ENCODE data around the gene EXOC6. TPM values are rescaled to one million over a fixed set of nuclear protein-coding genes. Genes with fewer than 3 reads are reported as not detected.

The EXOC6 gene
- total RNA-seq, 3 donors from 2014 or later: 7.0 to 26.1 (median 16.1) TPM

GRCh38 chr10:92832998-92833650, 15.2 kb upstream of the EXOC6 start:
- H3K9me3 ChIP-seq: no peaks in the 10 kb centered on the region
- H3K36me3 ChIP-seq: no peaks in the 10 kb centered on the region
- intact Hi-C loops (cut with DNase I; ENCODE audit: low total_unique reads): no loop called here
- H3K4me3 ChIP-seq: no peak overlapping the region
- DNase-seq (ENCODE audit: low spot score in 2 of 2): no peak
- no peak overlapping the region for H3K27ac ChIP-seq
- TF ChIP-seq POLR2AphosphoS5 (IDR thresholded peaks at IDR 0.05) (no peak), CTCF (IDR thresholded peaks at IDR 0.05) (no peak)
- H3K27me3 ChIP-seq: no peaks in the 10 kb centered on the region
- H3K4me1 ChIP-seq: no peaks in the 10 kb centered on the region

- intact Hi-C loops (cut with DNase I; ENCODE audit: low total_unique reads): no loop called here
- no peaks in the 10 kb centered on the region for H3K27me3 ChIP-seq
- TF ChIP-seq POLR2AphosphoS5 (IDR thresholded peaks at IDR 0.05): no peak
- H3K27ac ChIP-seq: no peak overlapping the region
- DNase-seq (ENCODE audit: low spot score in 2 of 2): no peak
- H3K4me3 ChIP-seq: no peak overlapping the region
- no peaks in the 10 kb centered on the region for H3K9me3 ChIP-seq
- H3K36me3 ChIP-seq: no peaks in the 10 kb centered on the region
- H3K4me1 ChIP-seq: no peaks in the 10 kb centered on the region
Observed at GRCh38 chr10:92834331-92834730, 14.0 kb upstream of the EXOC6 start.

- Histone ChIP-seq H3K27ac (no peak overlapping the region), H3K4me3 (no peak overlapping the region)
Observed at GRCh38 chr10:92834986-92835385, 13.3 kb upstream of the EXOC6 start.

GRCh38 chr10:92837456-92837855, 10.9 kb upstream of the EXOC6 start:
- intact Hi-C loops (cut with DNase I; ENCODE audit: low total_unique reads): no loop called here
- H3K9me3 ChIP-seq: no peaks in the 10 kb centered on the region
- DNase-seq (ENCODE audit: low spot score in 2 of 2): no peak
- H3K4me1 ChIP-seq: no peaks in the 10 kb centered on the region
- TF ChIP-seq CTCF (IDR thresholded peaks at IDR 0.05) (no peak), POLR2AphosphoS5 (IDR thresholded peaks at IDR 0.05) (no peak), POLR2A (IDR thresholded peaks at IDR 0.05) (no peak)
- no peak overlapping the region for H3K27ac ChIP-seq
- no peaks in the 10 kb centered on the region for H3K27me3 ChIP-seq
- H3K36me3 ChIP-seq: no peaks in the 10 kb centered on the region
- H3K4me3 ChIP-seq: no peak overlapping the region

More at GRCh38 chr10:92834986-92835385, 13.3 kb upstream of the EXOC6 start:
- no peak for DNase-seq (ENCODE audit: low spot score in 2 of 2)
- Histone ChIP-seq H3K27me3 (no peaks in the 10 kb centered on the region), H3K36me3 (no peaks in the 10 kb centered on the region), H3K4me1 (no peaks in the 10 kb centered on the region), H3K9me3 (no peaks in the 10 kb centered on the region)
- TF ChIP-seq POLR2AphosphoS5 (IDR thresholded peaks at IDR 0.05) (no peak), POLR2A (IDR thresholded peaks at IDR 0.05) (no peak), CTCF (IDR thresholded peaks at IDR 0.05) (no peak)
- intact Hi-C loops (cut with DNase I; ENCODE audit: low total_unique reads): no loop called here

- Histone ChIP-seq H3K4me1 (no peaks in the 10 kb centered on the region), H3K9me3 (no peaks in the 10 kb centered on the region), H3K27ac (peak overlapping the region in 1 of 2 donors; percentile 50), H3K4me3 (no peak overlapping the region), H3K36me3 (no peaks in the 10 kb centered on the region), H3K27me3 (no peaks in the 10 kb centered on the region)
- intact Hi-C loops (cut with DNase I; ENCODE audit: low total_unique reads): no loop called here
- TF ChIP-seq POLR2AphosphoS5 (IDR thresholded peaks at IDR 0.05) (no peak), CTCF (IDR thresholded peaks at IDR 0.05) (no peak), POLR2A (IDR thresholded peaks at IDR 0.05) (no peak)
- no peak for DNase-seq (ENCODE audit: low spot score in 2 of 2)
Observed at GRCh38 chr10:92839191-92840085, 8.9 kb upstream of the EXOC6 start.

All from breast epithelium (tissue), 4 donors.